Anterior cingulate cortex (tissue), 58 donors: Measurements from ENCODE around the gene TYK2.
"Not testable (repeated sequence)": the region's sequence is repeated elsewhere in the genome, so short reads cannot be mapped to it uniquely, and the experiment has no call there.

ENCODE experiments used
- DNase-seq, 58 donors: peaks; one replicate each; lab custom pipeline; 2025; lab: John Stamatoyannopoulos, UW

The TYK2 gene

DNA sequence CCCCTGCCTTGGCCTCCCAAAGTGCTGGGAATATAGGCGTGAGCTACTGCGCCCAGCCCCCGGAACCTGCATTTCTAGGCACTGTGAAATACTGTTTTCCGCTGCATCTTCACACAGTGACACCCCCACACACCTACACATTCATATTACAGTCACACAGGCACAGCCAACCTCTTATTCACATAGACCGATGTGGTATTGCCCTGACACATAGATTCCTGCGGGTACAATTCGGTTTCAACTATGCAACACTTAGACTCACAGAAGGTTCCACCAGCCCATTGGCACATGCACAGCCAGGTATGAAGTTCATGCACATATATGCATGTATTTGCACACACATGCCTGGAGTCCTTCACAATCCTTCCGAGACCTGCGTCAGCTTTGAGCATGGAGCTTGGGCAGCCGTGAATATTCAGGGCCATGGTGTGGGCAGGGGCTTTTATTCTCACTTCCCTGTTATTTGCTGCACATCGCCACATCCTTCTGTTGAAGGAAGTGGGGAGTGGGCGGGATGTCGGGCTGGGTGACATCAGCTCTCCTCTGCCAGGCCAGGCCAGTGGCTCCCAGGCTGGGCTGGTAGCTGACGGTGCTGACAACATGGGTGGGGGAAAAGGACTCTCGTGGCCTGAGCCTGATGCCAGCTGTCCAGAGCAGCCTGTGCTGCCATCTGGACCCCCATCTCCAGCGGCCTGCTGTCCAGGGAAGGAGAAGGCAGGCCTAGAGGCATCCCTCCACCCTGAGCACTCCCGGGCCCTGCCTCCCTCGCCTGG, 28.3 kb upstream of the TYK2 start:
- DNase-seq = peak in 29 of 58 donors; percentile 7 to 52 (median 29)

DNA sequence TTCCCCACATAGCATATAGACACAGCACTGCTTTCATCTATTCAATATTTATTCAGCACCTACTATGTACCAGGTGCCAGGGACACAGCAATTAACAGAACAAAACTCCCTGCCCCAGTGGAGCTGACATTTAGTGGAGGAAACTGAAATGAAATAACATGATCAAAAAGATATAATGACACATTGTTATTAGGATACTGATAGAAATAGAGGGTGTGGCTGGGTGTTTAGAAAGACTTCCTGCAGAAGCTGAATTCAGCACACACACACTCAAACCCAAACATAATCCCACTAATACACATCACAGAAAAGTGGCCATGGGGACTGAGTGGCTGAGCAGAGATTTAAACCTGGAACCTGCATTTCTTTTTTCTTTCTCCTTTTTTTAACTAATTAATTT, 26.7 kb upstream of the TYK2 start:
- DNase-seq = no peak

DNA sequence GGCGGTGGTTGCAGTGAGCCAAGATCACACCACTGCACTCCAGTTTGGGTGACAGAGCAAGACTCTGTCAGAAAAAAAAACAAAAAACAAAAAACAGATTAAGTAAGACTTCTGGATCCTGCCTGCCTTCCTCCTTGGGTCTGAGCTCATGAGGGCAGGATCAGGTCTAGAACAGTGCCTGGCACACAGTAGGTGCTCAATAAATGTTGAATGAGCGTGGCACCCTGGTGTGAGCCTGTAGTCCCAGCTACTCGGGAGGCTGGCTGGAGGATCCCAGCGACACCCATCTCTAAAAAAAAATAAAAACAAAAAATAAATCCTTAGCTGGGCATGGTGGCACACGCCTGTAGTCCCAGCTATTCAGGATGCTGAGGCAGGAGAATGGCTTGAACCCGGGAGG, 25.8 kb upstream of the TYK2 start:
- no peak for DNase-seq

DNA sequence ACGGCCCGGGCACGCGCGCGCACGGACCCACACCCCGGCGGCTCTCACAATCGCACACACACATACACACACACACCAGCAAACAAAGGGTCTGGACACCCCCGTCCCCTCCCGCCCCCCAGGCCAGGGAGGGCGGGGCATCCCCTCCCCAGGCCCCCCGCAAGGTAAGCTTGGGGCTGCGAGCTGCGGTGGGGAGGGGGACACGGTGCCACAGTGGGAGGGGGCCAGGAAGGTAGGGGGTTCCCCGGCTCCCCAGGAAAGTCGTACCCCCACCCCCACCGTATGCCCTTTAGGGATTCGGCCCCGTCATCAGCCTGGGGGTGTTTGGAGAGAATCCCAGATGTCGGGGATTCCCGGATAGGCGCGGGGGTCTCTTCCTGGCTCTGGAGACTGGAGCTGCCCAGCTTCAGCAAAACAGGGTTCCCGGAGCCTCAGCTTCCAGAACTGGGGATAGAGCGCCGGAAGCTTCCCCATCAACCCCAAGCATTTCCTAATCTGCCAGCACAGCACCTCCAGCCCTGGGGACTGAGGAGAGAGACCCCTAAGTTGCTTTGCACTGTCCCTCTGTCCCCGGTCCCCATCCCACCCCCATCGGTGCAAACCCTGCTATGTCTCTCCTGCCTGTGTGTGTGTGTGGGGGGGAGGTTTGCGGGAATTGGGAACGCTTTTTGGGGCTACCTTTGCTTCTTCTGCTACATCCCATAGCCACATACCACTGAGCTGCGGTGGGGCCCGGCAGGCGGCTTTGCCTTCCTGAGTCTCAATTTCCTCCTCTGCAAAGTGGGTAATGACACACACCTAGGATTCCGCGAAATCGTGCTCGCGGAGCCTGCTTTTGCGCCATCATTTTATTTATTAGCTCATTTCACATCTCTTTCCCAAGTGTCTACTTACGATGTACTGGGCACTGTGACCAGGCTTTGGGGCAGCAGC, 24.8 kb upstream of the TYK2 start:
- DNase-seq = peak in 1 of 58 donors; percentile 38

DNA sequence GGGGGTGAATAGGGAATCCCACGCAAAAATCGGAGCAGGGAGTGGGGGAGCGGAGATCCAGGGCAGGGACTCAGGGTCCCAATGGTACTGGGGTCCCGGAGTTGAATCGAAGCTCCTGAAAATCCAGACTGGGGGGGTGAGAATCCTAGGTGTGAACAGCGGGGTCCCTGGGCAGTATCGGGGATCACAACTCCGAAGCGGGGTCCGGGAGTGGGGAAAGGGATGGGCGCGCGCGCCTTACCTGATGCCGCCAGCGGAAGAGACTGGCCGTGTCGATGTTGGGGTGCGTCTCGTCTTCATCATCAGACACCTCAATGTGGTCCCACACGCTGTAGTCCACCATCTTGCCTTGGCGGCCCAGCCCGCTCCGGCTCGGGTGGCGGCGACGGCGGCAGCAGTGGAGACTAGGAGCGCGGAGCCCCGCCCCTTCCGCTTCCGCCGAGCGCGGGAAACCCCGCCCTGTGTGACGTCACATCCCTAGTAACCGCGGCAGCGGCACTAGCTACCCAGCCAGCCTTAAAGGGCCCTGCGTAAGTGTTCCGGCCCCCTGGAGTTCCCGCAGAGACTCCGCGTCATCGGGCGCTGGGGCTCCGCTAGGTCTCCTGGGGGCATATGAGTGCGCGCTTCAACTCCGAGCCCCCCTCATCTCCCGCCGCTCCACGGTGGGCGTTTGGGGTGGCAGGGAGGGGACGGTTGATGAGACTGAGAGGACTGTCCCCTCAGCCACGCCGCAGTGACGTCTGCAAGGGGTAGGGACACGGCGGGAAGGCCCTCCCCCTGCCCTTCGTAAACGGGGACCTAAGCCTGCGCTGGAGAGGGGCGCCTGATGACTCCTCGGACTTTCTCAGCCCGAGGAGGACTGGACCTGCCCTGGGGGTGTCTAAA, 23.0 kb upstream of the TYK2 start, which contains the start of gene CDC37:
CDC37 (minus strand) TSS at position 406 of the 885 bp plus-strand sequence; CDS start at position 343, 63 bp downstream.
- peak; percentile 59 to 97 (median 92) for DNase-seq

DNA sequence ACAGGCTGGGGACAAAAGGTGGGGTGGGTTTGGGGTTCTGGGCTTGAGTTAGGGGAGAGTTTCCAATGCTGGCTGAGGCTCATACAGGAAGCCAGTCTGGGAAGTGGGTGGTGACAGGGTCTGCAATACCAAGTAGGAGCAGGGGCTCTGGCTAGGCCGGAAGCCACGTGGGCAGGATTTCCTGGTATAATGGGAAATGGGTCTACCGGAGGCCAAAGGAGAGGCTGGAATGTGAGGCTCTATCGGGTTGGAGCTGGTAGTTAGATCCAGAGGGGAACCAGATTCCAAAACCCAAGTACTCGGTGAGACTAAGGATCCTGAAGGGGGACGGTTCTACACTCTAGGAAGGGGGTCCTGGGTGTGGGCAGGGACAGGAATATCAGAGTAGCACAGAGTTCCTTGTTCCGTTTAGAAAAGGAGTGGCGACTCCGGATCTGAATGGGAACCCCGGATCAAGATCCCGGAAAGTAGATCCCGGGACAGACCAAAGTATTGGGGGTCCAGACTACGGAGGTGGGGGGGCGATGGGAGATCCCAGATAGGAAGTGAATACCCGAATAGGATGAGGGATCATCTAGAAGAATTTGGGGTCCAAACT, 22.2 kb upstream of the TYK2 start:
- DNase-seq = no peak

DNA sequence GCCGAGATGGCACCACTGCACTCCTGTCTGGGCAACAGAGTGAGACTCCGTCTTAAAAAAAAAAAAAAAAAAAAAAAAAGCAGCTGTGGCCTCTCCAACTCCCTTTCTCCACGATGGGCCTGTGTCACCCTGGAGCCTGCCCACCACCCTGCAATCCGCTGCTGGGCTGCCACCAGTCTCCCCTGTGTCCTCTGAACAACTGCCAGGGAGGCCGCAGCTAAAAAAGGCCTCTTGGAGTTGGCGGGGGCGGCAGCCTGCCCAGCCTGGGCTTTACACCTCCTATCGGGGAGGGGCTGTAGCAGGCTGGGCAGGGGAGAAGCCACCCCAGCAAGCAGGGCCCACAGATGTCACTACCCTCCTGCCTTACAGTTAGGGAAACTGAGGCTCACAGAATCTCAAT, 19.5 kb upstream of the TYK2 start:
- DNase-seq = peak in 1 of 58 donors; percentile 18

DNA sequence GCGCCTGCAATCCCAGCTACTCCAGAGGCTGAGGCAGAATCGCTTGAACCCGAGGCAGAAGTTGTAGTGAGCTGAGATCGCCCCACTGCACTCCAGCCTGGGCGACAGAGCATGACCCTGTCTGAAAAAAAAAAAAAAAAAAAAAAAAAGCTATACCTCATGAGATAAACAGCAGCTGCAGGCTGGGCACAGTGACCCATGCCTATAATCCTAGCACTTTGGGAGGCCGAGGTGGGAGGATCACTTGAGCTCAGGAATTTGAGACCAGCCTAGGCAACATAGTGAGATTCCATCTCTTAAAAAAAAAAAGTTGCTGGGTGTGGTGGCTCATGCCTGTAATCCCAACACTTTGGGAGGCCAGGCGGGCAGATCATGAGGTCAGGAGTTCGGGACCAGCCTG, 19.0 kb upstream of the TYK2 start:
- DNase-seq = not testable (repeated sequence)

DNA sequence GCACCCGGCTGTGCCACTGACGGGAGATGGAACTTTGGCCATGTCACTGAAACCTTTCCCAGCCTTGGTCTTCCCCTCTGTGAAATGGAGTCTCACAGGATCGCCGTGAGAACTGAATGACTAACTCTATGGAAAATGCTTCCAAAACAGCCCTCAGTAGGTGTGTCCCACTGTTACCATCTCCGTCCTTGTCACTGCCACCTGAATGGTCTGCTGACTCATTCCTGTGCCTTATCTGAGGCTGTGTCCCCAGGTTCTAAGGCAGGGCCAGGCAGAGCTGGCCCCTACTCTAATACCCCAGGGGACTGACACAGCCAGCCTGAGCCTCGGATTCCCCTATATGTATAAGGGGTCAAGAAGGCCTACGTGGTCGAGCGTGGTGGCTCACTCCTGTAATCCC, 18.4 kb upstream of the TYK2 start:
- DNase-seq = no peak

DNA sequence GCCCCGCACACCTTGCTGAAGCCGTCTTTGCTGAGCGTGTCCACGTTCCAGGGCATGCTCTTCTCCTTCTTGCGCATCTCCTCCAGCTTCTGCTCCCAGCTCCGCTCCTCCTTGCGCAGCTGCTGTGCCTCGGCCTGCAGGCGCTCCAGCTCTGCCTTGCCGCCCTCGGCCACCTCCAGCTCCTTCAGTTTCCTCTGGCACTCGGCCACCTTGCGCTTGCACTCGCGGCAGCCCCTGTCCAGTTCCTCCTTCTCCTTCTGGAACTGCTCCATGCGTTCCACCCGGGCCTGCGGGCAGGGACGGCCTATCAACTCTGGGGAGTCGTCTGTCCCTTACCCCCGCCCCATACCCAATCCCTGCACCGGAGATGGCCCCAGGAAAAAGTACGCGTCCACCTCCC, 15.5 kb upstream of the TYK2 start:
- no peak for DNase-seq

DNA sequence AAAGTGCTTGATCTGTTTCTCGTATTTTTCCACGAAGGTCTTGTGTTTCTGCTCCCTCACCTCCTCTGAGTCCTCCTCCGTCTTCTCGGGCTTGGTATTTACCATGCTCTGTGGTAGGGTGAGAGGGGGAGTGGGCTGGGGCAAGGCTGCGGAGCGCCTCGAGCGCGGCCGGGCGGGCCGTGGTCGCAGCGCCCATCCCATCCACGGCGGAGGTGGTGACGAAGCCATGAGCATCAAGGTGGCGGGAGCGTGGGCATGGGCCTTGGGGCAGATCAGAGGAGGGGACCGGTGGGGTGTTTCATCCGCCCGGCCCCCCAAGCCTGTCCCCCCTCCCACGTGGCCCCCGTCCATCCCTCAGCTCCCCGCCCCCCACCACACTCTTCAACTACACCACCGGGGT, 15.1 kb upstream of the TYK2 start:
- no peak for DNase-seq

DNA sequence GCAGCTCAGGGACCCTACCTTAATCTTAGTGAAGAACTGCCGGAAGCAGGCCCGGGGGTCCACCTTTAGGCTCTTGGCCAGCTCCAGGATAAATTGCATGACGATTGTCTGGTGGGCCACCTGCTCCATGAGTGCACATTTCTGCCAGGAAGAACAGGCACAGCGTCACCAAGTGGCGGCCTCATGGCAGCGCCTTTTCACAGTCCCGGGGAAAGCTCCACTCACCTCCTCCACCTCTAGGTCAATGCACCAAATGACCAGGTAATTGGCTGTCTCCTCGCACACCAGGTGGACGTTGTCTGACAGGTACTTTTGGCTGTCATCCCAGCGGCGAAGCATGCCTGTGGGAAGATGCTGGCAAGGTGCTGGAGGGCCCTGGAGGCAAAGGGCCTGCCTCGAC, 14.6 kb upstream of the TYK2 start:
- DNase-seq = no peak

DNA sequence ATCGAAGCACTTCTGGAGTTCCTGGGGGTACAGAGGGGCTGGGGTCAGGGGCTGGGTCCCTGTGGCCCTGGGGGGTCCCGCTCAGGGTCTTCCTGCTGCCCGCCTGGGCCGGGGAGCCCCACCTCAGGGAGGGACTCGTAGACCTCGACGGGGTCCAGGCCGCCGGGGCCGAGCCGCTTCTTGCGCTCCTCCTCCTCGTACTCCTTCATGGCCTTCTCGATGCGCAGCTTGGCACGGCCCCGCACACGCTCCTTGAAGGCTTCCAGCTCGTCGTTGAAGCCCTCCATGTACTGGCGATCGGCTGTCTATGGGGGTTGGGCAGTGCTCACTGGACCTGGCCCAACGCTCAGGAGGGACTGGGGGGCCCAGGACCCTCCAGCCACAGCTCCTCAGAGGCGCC, 12.8 kb upstream of the TYK2 start:
- no peak for DNase-seq

DNA sequence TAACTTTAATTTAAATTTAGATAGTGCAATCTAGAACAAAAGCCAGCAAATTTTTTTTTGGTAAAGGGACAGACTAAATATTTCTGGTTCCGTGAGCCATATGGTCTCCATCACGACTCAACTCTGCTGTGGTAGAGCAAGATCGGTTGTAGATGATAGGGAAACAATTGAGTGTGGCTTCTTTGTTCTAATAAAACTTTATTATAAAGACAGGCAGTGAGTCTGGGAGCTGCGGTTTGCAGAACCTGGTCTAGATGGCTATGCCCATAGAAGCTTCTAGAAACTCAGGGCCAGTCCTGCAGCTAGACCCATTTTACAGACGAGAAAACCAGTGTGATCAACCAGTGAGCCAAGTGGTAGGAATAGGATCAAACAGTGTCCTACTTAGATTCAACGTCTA, 11.7 kb upstream of the TYK2 start:
- no peak for DNase-seq

DNA sequence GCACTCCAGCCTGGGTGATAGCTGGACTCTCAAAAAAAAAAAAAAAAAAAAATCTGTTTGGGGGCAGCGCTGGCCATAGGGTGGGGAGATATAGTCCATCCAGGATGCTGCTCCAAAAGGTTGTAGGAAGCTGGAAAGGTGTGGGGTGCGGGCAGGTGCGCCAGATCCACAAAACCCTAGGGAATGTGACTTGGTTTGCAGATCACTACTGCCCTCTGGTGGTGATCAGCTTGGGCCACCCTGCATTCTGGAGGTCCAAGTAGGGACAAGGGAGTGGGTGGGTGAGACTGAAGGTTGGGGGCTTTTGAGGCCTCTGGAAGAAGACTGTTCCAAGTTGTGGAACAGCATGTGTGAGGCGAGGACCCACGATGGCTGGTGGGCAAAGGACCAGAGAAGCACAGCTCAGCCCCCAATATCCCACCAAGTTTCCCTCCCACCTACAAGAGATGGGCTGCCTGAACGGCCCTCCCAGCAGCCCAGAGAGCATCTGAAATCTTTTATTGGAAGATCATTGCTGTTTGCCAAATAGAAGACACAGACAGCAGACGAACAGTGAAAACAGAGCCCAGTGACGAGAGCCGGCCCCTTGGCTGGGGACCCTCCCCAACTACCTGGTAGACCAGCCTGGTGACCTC, 10.4 kb upstream of the TYK2 start:
- peak in 42 of 58 donors; percentile 5 to 78 (median 23) for DNase-seq

DNA sequence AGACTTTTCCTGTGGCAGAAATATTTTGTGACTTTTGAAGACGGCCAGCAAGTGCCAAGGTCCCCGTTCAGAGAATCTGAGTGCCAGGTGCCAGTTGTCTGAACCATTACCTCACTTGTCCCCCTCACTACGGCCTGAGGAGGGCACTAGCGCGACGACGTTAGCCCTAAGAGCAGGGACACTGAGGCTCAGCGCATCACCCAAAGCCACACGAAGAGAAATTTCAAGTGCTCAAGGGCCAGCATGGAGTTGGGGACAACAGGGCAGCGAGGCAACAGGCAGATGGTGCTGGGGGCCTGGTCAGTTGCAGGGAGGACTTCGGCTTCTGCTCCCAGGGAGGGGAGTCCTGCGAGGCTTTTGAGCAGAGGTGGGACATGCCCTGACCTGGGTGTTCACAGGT, 9.5 kb upstream of the TYK2 start:
- peak in 1 of 58 donors; percentile 6 for DNase-seq

DNA sequence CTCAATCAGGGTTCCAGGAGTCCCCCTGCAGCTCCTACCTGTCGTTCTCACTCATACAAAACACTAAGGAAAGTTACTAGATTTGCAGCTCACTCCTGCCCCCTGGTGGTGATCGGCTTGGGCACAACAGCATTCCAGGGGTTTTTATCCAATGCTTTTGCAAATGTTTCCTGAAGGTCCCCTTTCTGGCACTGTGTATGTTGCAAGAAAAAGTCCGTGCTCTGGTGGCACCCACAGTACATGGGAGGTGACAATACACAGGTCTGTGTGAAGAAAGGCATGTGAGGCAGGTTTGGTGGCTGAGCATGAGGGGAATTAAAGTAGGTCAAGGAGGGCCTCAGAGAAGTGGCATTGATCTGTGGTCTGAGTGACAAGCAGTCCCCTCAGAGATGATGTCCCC, 8.6 kb upstream of the TYK2 start:
- peak in 56 of 58 donors; percentile 6 to 98 (median 62) for DNase-seq

DNA sequence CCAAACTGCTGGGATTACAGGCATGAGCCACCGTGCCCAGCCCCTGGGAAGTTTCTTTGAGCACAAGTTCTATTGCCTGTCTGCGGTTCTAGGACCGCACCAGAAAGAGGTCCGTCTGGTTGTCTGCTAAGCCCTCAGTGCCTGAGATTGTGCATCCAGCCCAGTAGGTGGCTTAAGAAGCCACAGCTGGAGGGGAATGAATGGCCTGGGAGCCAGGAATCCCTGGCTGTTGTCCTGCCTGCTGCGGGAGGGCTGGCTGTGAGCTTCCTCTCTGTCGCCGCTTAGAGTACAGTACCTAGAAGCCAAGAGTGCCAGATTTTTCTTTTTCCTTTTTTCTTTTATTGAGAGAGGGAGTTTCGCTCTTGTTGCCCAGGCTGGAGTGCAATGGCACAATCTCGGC, 4.2 kb upstream of the TYK2 start:
- DNase-seq = no peak

DNA sequence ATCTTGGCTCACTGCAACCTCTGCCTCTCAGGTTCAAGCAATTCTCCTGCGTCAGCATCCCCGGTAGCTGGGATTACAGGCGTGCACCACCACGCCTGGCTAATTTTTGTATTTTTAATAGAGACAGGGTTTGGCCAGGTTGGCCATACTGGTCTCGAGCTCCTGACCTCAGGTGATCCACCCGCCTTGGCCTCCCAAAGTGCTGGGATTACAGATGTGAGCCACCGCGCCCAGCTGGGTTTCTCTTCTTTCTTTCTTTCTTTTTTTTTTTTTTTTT, 2.8 kb upstream of the TYK2 start:
- not testable (repeated sequence) for DNase-seq

DNA sequence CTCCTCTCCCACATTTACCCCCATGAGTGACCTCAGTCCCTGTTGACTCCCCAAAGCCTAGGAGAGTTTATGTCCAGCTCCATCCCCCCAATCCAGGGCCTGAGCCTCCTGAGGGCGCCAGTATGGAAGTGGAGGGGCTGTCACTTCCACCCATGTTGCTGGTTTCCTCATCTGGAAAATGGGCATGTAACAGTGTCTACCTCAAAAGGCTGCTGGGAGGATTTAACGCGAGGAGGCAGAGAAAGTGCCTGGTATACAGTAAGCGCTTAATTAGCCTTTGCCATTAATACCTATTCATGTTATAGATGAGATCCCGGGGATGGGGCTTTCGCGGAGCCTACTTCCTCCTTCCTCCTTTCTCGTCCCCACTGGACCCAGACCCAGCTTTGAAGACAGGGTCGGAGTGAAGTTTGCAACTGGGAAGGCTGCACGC, 476 bp downstream of the TYK2 start:
- DNase-seq = no peak
